Aorta (tissue), 5 donors: Measurements from ENCODE around the gene HYAL2. TPM values are rescaled to one million over a fixed set of nuclear protein-coding genes. Genes with fewer than 3 reads are reported as not detected.

Source experiments
- ATAC-seq: fragments of 200-7000 bp; cut with Tn5 transposase; one replicate; pipeline ENCODE4 v1.9.1; 2022; ENCODE audit warnings: moderate library complexity; ENCODE audit not compliant: low FRiP score
- DNase-seq, 2 donors: peaks; one replicate each; pipeline ENCODE4 v3.0.0-alpha.2; 2020
- H3K27ac ChIP-seq, 2 donors: one replicate each; pipeline ENCODE4 v1.5.1; 2013; ENCODE audit warnings: low read length in 2 of 2, mild to moderate bottlenecking in 2 of 2, moderate library complexity in 2 of 2, control low read depth in 1 of 2, inconsistent platforms in 1 of 2, low read depth in 1 of 2
- H3K27me3 ChIP-seq, 2 donors: one replicate each; pipeline ENCODE4 v1.6.1; 2013; ENCODE audit warnings: control low read depth in 1 of 2, low read length in 1 of 2, mild to moderate bottlenecking in 1 of 2, moderate library complexity in 1 of 2; ENCODE audit not compliant: insufficient read depth in 2 of 2, control insufficient read depth in 1 of 2
- H3K36me3 ChIP-seq, 2 donors: one replicate each; pipeline ENCODE4 v1.6.1; 2013; ENCODE audit warnings: control low read depth in 1 of 2, low read length in 1 of 2, mild to moderate bottlenecking in 1 of 2; ENCODE audit not compliant: insufficient read depth in 2 of 2, control insufficient read depth in 1 of 2
- H3K4me1 ChIP-seq, 2 donors: one replicate each; pipeline ENCODE4 v1.6.1; 2013; ENCODE audit warnings: low read length in 2 of 2, control low read depth in 1 of 2, mild to moderate bottlenecking in 1 of 2, moderate library complexity in 1 of 2; ENCODE audit not compliant: insufficient read depth in 2 of 2, control insufficient read depth in 1 of 2
- H3K4me3 ChIP-seq, 2 donors: one replicate each; pipeline ENCODE4 v1.5.1; 2013; ENCODE audit warnings: low read length in 2 of 2, control low read depth in 1 of 2, mild to moderate bottlenecking in 1 of 2
- H3K9me3 ChIP-seq: one replicate; pipeline ENCODE4 v1.6.1; 2013; ENCODE audit warnings: mild to moderate bottlenecking, low read length; ENCODE audit not compliant: control insufficient read depth
- WGBS, 2 donors: extraction: QIAGEN DNeasy Blood & Tissue Kit; methylation state at CpG; one replicate each; pipeline ENCODE4 v1.1.7; 2013; 5-methylcytosine and 5-hydroxymethylcytosine counted together
- intact Hi-C, 2 donors: fragments of 100-400 bp; cut with DNase I; formaldehyde crosslinking; loops; one replicate each; pipeline versions ENCODE4 v1.14.2 to v1.15.0; 2022
- polyA plus RNA-seq, 2 donors: library from polyadenylated mRNA; stranded (reverse); fragments of 200-250 nt; gene quantifications; one replicate each; pipeline ENCODE4 v1.2.3, GENCODE V29; 2013
- total RNA-seq, 2 donors: library from RNA; stranded (reverse); fragmentation: NEBNext Ultra II Directional; extraction: Animal tissue kit (Norgen Biotek cat#: 25700); gene quantifications; one replicate each; pipeline ENCODE4 v1.2.1, GENCODE V29; 2021
- donor health status: healthy with polysubstance abuse.
- donor health status: Bipolar disorder and iron deficiency.
- donor health status: DM: no; HTN: no; CAD: no.
- donor health status: DM: no; HTN: no; CAD: no.
- donor health status: DM: yes; HTN: yes; CAD: no.

Gene HYAL2
- total and polyA plus RNA-seq, 4 donors = 5.6 to 71.2 (median 38.9) TPM

GRCh38 chr3:50327129-50327528 is 4.6 kb upstream of the HYAL2 start:
- H3K9me3 ChIP-seq = no peaks in the 10 kb centered on the region
- WGBS, 2 donors = 69 to 71% methylated on average over 4 of the region's 4 CpGs

DNA sequence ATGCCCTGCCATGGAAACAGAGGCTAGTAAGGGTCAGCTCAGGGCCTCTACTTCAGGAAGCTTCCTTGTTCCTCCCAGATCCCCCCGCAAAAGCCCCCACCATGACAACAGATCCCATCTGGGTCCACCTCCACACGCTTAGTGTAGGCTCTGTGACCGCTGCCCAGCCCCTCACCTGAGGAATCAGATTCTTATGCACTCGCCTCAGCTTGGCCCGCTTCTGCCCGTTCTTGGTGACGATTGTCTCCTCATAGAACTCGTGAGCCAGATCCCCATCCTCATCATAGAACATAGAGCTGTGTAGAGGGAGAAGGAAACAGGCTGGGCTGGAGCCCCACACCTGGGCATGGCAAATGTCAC is 3.6 kb upstream of the HYAL2 start:
- Histone ChIP-seq H3K9me3 (no peaks in the 10 kb centered on the region), H3K27me3 (no peaks in the 10 kb centered on the region), H3K4me3 (no peak overlapping the region), H3K27ac (no peak overlapping the region), H3K36me3 (peaks cover 0 to 7% of the 10 kb centered on the region in 2 donors), H3K4me1 (no peaks in the 10 kb centered on the region)
- DNase-seq (no peak), ATAC-seq (no peak)
- intact Hi-C loops = no loop called here
- WGBS, 2 donors = 81 to 88% methylated on average over 8 of the region's 8 CpGs

More at GRCh38 chr3:50327129-50327528, 4.6 kb upstream of the HYAL2 start:
- Histone ChIP-seq H3K27me3 (no peaks in the 10 kb centered on the region), H3K36me3 (peaks cover 0 to 7% of the 10 kb centered on the region in 2 donors), H3K27ac (no peak overlapping the region), H3K4me1 (no peaks in the 10 kb centered on the region), H3K4me3 (peak overlapping the region; percentile 12 to 81)
- peak in 1 of 2 donors; percentile 38 for DNase-seq
- intact Hi-C loops = no loop called here
- ATAC-seq = no peak

- DNase-seq = peak in 1 of 2 donors; percentile 42
- Histone ChIP-seq H3K27me3 (no peaks in the 10 kb centered on the region), H3K9me3 (no peaks in the 10 kb centered on the region), H3K36me3 (peaks cover 0 to 7% of the 10 kb centered on the region in 2 donors), H3K4me1 (no peaks in the 10 kb centered on the region), H3K27ac (no peak overlapping the region), H3K4me3 (no peak overlapping the region)
- intact Hi-C loops = no loop called here
- ATAC-seq = no peak
- WGBS, 2 donors = 85% methylated on average over 11 of the region's 11 CpGs
Observed at GRCh38 chr3:50325497-50326181, 3.1 kb upstream of the HYAL2 start.

DNA sequence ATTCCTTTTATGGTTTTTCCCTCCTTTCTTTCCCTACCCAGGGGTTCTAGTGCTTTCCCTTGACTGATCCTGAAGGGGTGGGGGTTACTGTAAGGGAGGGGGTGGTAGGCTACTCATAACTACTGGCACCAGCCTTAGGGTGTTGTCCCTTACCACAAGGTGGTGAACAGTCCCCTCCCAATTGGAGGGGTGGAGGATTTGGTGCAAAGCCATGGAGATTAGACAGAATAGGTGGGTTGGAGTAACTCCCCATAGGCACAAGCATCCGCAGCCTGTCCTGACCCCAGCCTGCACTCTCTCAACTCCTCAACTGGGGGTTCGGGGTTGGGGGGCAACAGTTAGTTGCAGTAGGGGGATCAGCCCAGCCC is 2.6 kb upstream of the HYAL2 start:
- Histone ChIP-seq H3K4me3 (no peak overlapping the region), H3K27me3 (no peaks in the 10 kb centered on the region), H3K9me3 (no peaks in the 10 kb centered on the region), H3K4me1 (no peaks in the 10 kb centered on the region), H3K27ac (no peak overlapping the region), H3K36me3 (peaks cover 0 to 2% of the 10 kb centered on the region in 2 donors)
- intact Hi-C loops = no loop called here
- WGBS, 2 donors = 83 to 87% methylated on average over 2 of the region's 2 CpGs
- ATAC-seq = no peak
- peak in 1 of 2 donors; percentile 37 for DNase-seq

DNA sequence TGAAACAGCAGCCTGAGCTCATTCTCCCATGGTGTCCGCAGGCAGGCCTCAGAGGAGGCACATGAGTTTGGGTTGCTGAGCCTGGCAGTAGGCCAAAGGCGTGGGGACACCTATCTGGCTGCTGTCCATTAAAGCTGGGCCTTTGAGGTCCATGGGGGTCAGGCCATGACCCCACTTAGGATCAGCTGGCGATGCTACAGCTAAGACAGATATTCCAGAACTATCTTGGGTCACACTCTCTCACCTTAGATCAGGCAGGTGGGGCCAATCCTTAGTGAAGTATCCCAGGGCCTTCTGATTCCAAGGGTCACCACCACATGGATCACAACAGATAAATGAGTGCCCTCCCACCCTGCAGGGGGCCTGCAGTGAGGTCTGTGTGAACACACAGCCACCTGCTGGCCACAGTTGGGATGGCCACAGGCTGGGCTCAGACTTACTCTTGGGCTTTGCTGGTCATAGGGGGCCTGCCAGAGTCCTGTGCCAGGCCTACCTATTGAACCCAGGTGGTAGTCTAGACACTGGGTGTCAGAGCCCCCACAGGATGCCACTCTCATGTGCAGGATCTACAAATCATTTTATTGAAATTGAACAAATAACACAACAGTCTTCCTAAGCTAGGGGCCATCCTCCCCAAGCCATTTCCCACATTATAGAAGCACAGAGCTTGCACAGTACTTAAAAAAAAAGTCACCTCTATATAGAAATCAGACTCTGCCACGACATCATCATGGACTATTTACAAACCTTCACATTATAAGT is 2.0 kb upstream of the HYAL2 start:
- 49 to 50% methylated on average over 4 of the region's 4 CpGs for WGBS, 2 donors
- Histone ChIP-seq H3K36me3 (no peaks in the 10 kb centered on the region), H3K4me3 (no peak overlapping the region), H3K27ac (no peak overlapping the region), H3K27me3 (no peaks in the 10 kb centered on the region), H3K4me1 (no peaks in the 10 kb centered on the region), H3K9me3 (no peaks in the 10 kb centered on the region)
- DNase-seq = peak in 1 of 2 donors; percentile 74
- no peak for ATAC-seq
- intact Hi-C loops = no loop called here

- Histone ChIP-seq H3K4me3 (no peak overlapping the region), H3K27me3 (no peaks in the 10 kb centered on the region), H3K9me3 (no peaks in the 10 kb centered on the region), H3K36me3 (no peaks in the 10 kb centered on the region), H3K4me1 (no peaks in the 10 kb centered on the region), H3K27ac (no peak overlapping the region)
- DNase-seq = peak in 1 of 2 donors; percentile 63
- 69 to 70% methylated on average over 5 of the region's 5 CpGs for WGBS, 2 donors
- peak; percentile 1 for ATAC-seq
- intact Hi-C loops = no loop called here
Observed at GRCh38 chr3:50323614-50324199, 1.2 kb upstream of the HYAL2 start.

GRCh38 chr3:50323092-50323600 is 601 bp upstream of the HYAL2 start:
- no peaks in the 10 kb centered on the region for H3K27me3 ChIP-seq
- ATAC-seq (no peak), DNase-seq (peak in 1 of 2 donors; percentile 62)
- 61 to 69% methylated on average over 4 of the region's 4 CpGs for WGBS, 2 donors
- intact Hi-C loops = no loop called here
- no peaks in the 10 kb centered on the region for H3K9me3 ChIP-seq
- H3K4me1 ChIP-seq = no peaks in the 10 kb centered on the region
- H3K36me3 ChIP-seq = no peaks in the 10 kb centered on the region
- H3K27ac ChIP-seq = no peak overlapping the region
- H3K4me3 ChIP-seq = no peak overlapping the region

- H3K36me3 ChIP-seq = no peaks in the 10 kb centered on the region
- H3K4me1 ChIP-seq = no peaks in the 10 kb centered on the region
- no peak overlapping the region for H3K27ac ChIP-seq
- ATAC-seq (no peak), DNase-seq (no peak)
- intact Hi-C loops = no loop called here
- H3K9me3 ChIP-seq = no peaks in the 10 kb centered on the region
- WGBS, 2 donors = 14 to 19% methylated on average over 14 of the region's 14 CpGs
- no peak overlapping the region for H3K4me3 ChIP-seq
- no peaks in the 10 kb centered on the region for H3K27me3 ChIP-seq
Observed at GRCh38 chr3:50322115-50322385, 495 bp downstream of the HYAL2 start.
